Chondrocyte (in vitro differentiated cells): ENCODE data around the gene SLC39A11. TPM values are rescaled to one million over a fixed set of nuclear protein-coding genes. Genes with fewer than 3 reads are reported as not detected.
A peak's percentile ranks its signal among the peaks of the same experiment; 100 is the strongest.
"Not testable (repeated sequence)": the region's sequence is repeated elsewhere in the genome, so short reads cannot be mapped to it uniquely, and the experiment has no call there.

Experiments
- DNase-seq: peaks from one replicate; pipeline ENCODE4 v3.0.0; 2021; ENCODE audit warnings: mixed read lengths, low spot score
- H3K27ac Mint-ChIP-seq: one replicate; pipeline ENCODE4 v1.8.0; 2021; ENCODE audit warnings: mild to moderate bottlenecking, moderate library complexity, mixed read lengths; ENCODE audit not compliant: unreplicated experiment
- H3K27me3 Mint-ChIP-seq: 2 replicates; pipeline ENCODE4 v1.8.0; 2021; ENCODE audit warnings: low read depth, mixed read lengths
- H3K36me3 Mint-ChIP-seq: 2 replicates; pipeline ENCODE4 v1.8.0; 2021; ENCODE audit warnings: low read depth, mixed read lengths
- H3K4me1 Mint-ChIP-seq: 2 replicates; pipeline ENCODE4 v1.8.0; 2021; ENCODE audit warnings: low read depth, mild to moderate bottlenecking, mixed read lengths
- H3K4me3 Mint-ChIP-seq: one replicate; pipeline ENCODE4 v1.8.0; 2021; ENCODE audit warnings: mild to moderate bottlenecking, moderate library complexity, mixed read lengths; ENCODE audit not compliant: unreplicated experiment
- H3K9me3 Mint-ChIP-seq: 2 replicates; pipeline ENCODE4 v1.8.0; 2021; ENCODE audit warnings: low read depth, mixed read lengths
- total RNA-seq: library from RNA; stranded (reverse); gene quantifications from 3 replicates; pipeline ENCODE4 v1.2.1, GENCODE V29; 2021
- TF ChIP-seq, protein P1 (sequence below): fragments of 200-600 bp; sonication (generic); IDR thresholded peaks from 2 replicates; pipeline ENCODE4 v1.5.0; 2021; ENCODE audit warnings: antibody characterized with exemption, mild to moderate bottlenecking, moderate library complexity

Gene SLC39A11
- total RNA-seq, 1 donor from 2014 or later = 25.3 TPM

GRCh38 chr17:73069841-73070240 is 22.6 kb downstream of the SLC39A11 start:
- Mint-ChIP-seq H3K27ac (no peak overlapping the region), H3K36me3 (no peaks in the 10 kb centered on the region), H3K4me3 (no peak overlapping the region), H3K9me3 (no peaks in the 10 kb centered on the region), H3K27me3 (no peaks in the 10 kb centered on the region), H3K4me1 (peaks cover 66% of the 10 kb centered on the region)
- TF ChIP-seq, protein P1, sequence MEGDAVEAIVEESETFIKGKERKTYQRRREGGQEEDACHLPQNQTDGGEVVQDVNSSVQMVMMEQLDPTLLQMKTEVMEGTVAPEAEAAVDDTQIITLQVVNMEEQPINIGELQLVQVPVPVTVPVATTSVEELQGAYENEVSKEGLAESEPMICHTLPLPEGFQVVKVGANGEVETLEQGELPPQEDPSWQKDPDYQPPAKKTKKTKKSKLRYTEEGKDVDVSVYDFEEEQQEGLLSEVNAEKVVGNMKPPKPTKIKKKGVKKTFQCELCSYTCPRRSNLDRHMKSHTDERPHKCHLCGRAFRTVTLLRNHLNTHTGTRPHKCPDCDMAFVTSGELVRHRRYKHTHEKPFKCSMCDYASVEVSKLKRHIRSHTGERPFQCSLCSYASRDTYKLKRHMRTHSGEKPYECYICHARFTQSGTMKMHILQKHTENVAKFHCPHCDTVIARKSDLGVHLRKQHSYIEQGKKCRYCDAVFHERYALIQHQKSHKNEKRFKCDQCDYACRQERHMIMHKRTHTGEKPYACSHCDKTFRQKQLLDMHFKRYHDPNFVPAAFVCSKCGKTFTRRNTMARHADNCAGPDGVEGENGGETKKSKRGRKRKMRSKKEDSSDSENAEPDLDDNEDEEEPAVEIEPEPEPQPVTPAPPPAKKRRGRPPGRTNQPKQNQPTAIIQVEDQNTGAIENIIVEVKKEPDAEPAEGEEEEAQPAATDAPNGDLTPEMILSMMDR = no peak
- no peak for DNase-seq

GRCh38 chr17:73069164-73069770 is 23.2 kb downstream of the SLC39A11 start:
- H3K4me1 Mint-ChIP-seq = peaks cover 72% of the 10 kb centered on the region
- no peak overlapping the region for H3K4me3 Mint-ChIP-seq
- H3K9me3 Mint-ChIP-seq = no peaks in the 10 kb centered on the region
- TF ChIP-seq, protein P1 = no peak
- no peaks in the 10 kb centered on the region for H3K36me3 Mint-ChIP-seq
- H3K27ac Mint-ChIP-seq = peak overlapping the region; percentile 84
- no peaks in the 10 kb centered on the region for H3K27me3 Mint-ChIP-seq
- DNase-seq = no peak

DNA sequence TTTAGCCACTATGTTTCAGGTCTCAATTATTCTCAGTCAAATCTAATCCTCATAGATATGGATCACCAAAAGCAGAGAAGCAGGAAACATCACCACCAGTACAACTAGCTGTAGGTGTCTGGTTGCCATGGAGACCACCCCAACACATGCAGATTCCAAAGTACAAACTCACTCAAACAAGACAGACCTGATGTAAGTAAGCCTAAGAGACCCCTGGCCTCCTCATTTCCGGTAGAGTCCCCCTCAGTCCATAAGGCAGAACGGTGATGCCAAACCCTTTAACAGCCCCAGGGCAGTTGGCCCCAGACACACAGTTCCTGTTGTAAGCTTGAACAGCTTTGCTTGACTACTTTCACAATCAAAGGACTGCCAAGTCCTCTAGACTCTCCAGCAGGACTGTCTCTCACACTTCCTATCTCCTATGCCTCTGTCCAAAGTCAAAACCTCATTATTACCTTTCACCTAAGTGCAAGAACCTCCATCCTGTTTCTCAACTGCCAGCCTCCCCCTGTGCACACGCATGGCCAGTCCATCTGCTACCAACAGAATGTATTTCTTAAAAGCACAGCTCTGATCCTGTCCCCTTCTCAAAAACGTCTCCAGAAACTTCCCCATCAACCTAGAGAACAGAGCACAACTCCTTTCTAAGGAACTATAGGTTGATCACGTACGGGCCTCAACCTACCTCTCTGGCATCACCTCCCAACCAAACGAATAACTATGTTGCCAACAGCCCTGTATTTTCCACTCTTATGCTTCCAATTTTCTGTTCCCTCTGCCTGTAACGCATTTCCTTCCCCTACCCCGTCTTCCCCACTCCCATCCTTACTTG is 23.9 kb downstream of the SLC39A11 start:
- H3K36me3 Mint-ChIP-seq = no peaks in the 10 kb centered on the region
- no peaks in the 10 kb centered on the region for H3K27me3 Mint-ChIP-seq
- DNase-seq = no peak
- TF ChIP-seq, protein P1 = no peak
- peaks cover 77% of the 10 kb centered on the region for H3K4me1 Mint-ChIP-seq
- no peak overlapping the region for H3K4me3 Mint-ChIP-seq
- peak overlapping the region; percentile 84 for H3K27ac Mint-ChIP-seq
- H3K9me3 Mint-ChIP-seq = no peaks in the 10 kb centered on the region

DNA sequence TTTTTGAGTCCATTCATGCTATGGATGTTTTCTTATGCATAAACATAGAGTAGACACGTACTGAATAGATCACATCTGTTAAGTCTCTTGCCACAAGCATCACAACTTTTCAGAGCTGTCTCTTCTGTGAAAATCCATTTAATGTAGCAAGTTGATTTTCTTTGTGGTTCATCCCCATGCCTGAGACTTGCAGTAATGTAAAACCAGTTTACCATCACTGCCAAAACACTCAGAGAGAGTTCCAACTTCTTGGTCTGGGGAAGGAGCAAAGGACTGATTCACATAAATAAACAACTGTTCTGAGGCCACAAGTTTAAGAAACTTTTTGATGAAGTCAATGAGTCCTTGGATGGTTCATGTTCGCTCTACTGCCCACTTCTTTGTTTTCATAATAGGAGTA is 24.8 kb downstream of the SLC39A11 start:
- not testable (repeated sequence) for H3K4me3 Mint-ChIP-seq, H3K36me3 Mint-ChIP-seq, H3K9me3 Mint-ChIP-seq, DNase-seq, H3K27me3 Mint-ChIP-seq
- Mint-ChIP-seq H3K4me1 (peaks cover 77% of the 10 kb centered on the region), H3K27ac (peak overlapping the region; percentile 84)

- no peak for DNase-seq
- no peak overlapping the region for H3K4me3 Mint-ChIP-seq
- peaks cover 73% of the 10 kb centered on the region for H3K4me1 Mint-ChIP-seq
- TF ChIP-seq, protein P1 = no peak
- H3K9me3 Mint-ChIP-seq = no peaks in the 10 kb centered on the region
- H3K27ac Mint-ChIP-seq = peak overlapping the region; percentile 84
- no peaks in the 10 kb centered on the region for H3K36me3 Mint-ChIP-seq
- no peaks in the 10 kb centered on the region for H3K27me3 Mint-ChIP-seq
Measured at GRCh38 chr17:73067075-73067474, 25.4 kb downstream of the SLC39A11 start.
